Duodenal mucosa (tissue), 2 donors: ENCODE results near the gene IDUA.
"Not testable (repeated sequence)": the region's sequence is repeated elsewhere in the genome, so short reads cannot be mapped to it uniquely, and the experiment has no call there.

Experiments used
- H3K27ac ChIP-seq: one replicate; pipeline ENCODE4 v1.7.0; 2013; ENCODE audit warnings: low read depth, low read length
- H3K27me3 ChIP-seq, 2 donors: one replicate each; pipeline ENCODE4 v1.7.0; 2013; ENCODE audit warnings: low read length in 2 of 2, control low read depth in 1 of 2; ENCODE audit not compliant: insufficient read depth in 2 of 2, control insufficient read depth in 1 of 2
- H3K36me3 ChIP-seq, 2 donors: one replicate each; pipeline ENCODE4 v1.7.0; 2013; ENCODE audit warnings: low read length in 2 of 2, control low read depth in 1 of 2; ENCODE audit not compliant: insufficient read depth in 2 of 2, control insufficient read depth in 1 of 2
- H3K4me1 ChIP-seq, 2 donors: one replicate each; pipeline ENCODE4 v1.7.0; 2013; ENCODE audit warnings: low read length in 2 of 2, control low read depth in 1 of 2; ENCODE audit not compliant: insufficient read depth in 2 of 2, control insufficient read depth in 1 of 2
- H3K4me3 ChIP-seq, 2 donors: one replicate each; pipeline ENCODE4 v1.7.0; 2013; ENCODE audit warnings: low read length in 2 of 2, low read depth in 1 of 2
- H3K9ac ChIP-seq, 2 donors: one replicate each; pipeline ENCODE4 v1.7.0; 2013; ENCODE audit warnings: low read length in 2 of 2, low read depth in 1 of 2
- H3K9me3 ChIP-seq, 2 donors: one replicate each; pipeline ENCODE4 v1.7.0; 2013; ENCODE audit warnings: low read length in 2 of 2, control low read depth in 1 of 2; ENCODE audit not compliant: control insufficient read depth in 1 of 2

The IDUA gene

GRCh38 chr4:1043651-1044468 is 57.0 kb downstream of the IDUA start:
- Histone ChIP-seq H3K27ac (no peak overlapping the region), H3K9ac (no peak overlapping the region), H3K9me3 (no peaks in the 10 kb centered on the region), H3K4me3 (no peak overlapping the region), H3K27me3 (peaks cover 30 to 37% of the 10 kb centered on the region in 2 donors), H3K36me3 (no peaks in the 10 kb centered on the region), H3K4me1 (peaks cover 14 to 27% of the 10 kb centered on the region in 2 donors)

- Histone ChIP-seq H3K9ac (no peak overlapping the region), H3K9me3 (no peaks in the 10 kb centered on the region), H3K27me3 (peaks cover 30 to 43% of the 10 kb centered on the region in 2 donors), H3K4me3 (no peak overlapping the region), H3K27ac (no peak overlapping the region), H3K4me1 (peaks cover 14 to 27% of the 10 kb centered on the region in 2 donors), H3K36me3 (no peaks in the 10 kb centered on the region)
These were observed 57.8 kb downstream of the IDUA start for GRCh38 chr4:1044469-1045192.

GRCh38 chr4:1045193-1045594 is 58.4 kb downstream of the IDUA start:
- Histone ChIP-seq H3K9me3 (no peaks in the 10 kb centered on the region), H3K4me1 (peaks cover 14 to 27% of the 10 kb centered on the region in 2 donors), H3K36me3 (no peaks in the 10 kb centered on the region), H3K4me3 (no peak overlapping the region), H3K9ac (no peak overlapping the region), H3K27me3 (peaks cover 30 to 44% of the 10 kb centered on the region in 2 donors), H3K27ac (no peak overlapping the region)

- H3K9me3 ChIP-seq, result no peaks in the 10 kb centered on the region
- no peak overlapping the region for H3K27ac ChIP-seq
- H3K4me3 ChIP-seq, result no peak overlapping the region
- H3K36me3 ChIP-seq, result no peaks in the 10 kb centered on the region
- H3K9ac ChIP-seq, result no peak overlapping the region
- peaks cover 30 to 47% of the 10 kb centered on the region in 2 donors for H3K27me3 ChIP-seq
- peaks cover 14 to 27% of the 10 kb centered on the region in 2 donors for H3K4me1 ChIP-seq
These were observed 58.9 kb downstream of the IDUA start for GRCh38 chr4:1045595-1046201.

- Histone ChIP-seq H3K4me1 (peaks cover 14 to 24% of the 10 kb centered on the region in 2 donors), H3K9ac (peak overlapping the region; percentile 33 to 57), H3K4me3 (peak overlapping the region; percentile 46 to 52), H3K27me3 (peaks cover 35 to 46% of the 10 kb centered on the region in 2 donors)
- not testable (repeated sequence) for H3K9me3 ChIP-seq, H3K36me3 ChIP-seq, H3K27ac ChIP-seq
These were observed 59.8 kb downstream of the IDUA start for GRCh38 chr4:1046581-1047011.

- H3K4me3 ChIP-seq, result peak overlapping the region; percentile 46 to 52
- H3K9me3 ChIP-seq, result no peaks in the 10 kb centered on the region
- peak overlapping the region; percentile 32 for H3K27ac ChIP-seq
- peak overlapping the region; percentile 33 to 57 for H3K9ac ChIP-seq
- H3K4me1 ChIP-seq, result peaks cover 14 to 18% of the 10 kb centered on the region in 2 donors
- no peaks in the 10 kb centered on the region for H3K36me3 ChIP-seq
- peaks cover 33 to 47% of the 10 kb centered on the region in 2 donors for H3K27me3 ChIP-seq
These were observed 60.5 kb downstream of the IDUA start for GRCh38 chr4:1047106-1047975.

- peak overlapping the region; percentile 46 to 52 for H3K4me3 ChIP-seq
- peaks cover 38 to 54% of the 10 kb centered on the region in 2 donors for H3K27me3 ChIP-seq
- H3K36me3 ChIP-seq, result no peaks in the 10 kb centered on the region
- H3K9me3 ChIP-seq, result no peaks in the 10 kb centered on the region
- H3K9ac ChIP-seq, result peak overlapping the region in 1 of 2 donors; percentile 33
- H3K4me1 ChIP-seq, result peaks cover 14 to 17% of the 10 kb centered on the region in 2 donors
- no peak overlapping the region for H3K27ac ChIP-seq
These were observed 61.3 kb downstream of the IDUA start for GRCh38 chr4:1047976-1048772.

GRCh38 chr4:1048773-1049590 is 62.1 kb downstream of the IDUA start:
- Histone ChIP-seq H3K27ac (no peak overlapping the region), H3K4me1 (peaks cover 11% of the 10 kb centered on the region in 2 donors), H3K4me3 (no peak overlapping the region), H3K27me3 (peaks cover 32 to 50% of the 10 kb centered on the region in 2 donors), H3K9me3 (no peaks in the 10 kb centered on the region), H3K9ac (no peak overlapping the region), H3K36me3 (no peaks in the 10 kb centered on the region)
